Endodermal cell (in vitro differentiated cells): Measurements from ENCODE around the gene NDNF. TPM values are rescaled to one million over a fixed set of nuclear protein-coding genes. Genes with fewer than 3 reads are reported as not detected.

Experiments used
- DNase-seq: peaks from one replicate; pipeline ENCODE4 v3.0.0-alpha.2; 2017
- H3K27ac ChIP-seq: 2 replicates; pipeline ENCODE4 v1.5.1; 2013; ENCODE audit warnings: mild to moderate bottlenecking, low read depth, low read length, moderate library complexity
- H3K27me3 ChIP-seq: 2 replicates; pipeline ENCODE4 v1.6.1; 2013; ENCODE audit warnings: mild to moderate bottlenecking, low read length, moderate library complexity; ENCODE audit not compliant: insufficient read depth, control insufficient read depth, poor library complexity, severe bottlenecking
- H3K36me3 ChIP-seq: 2 replicates; pipeline ENCODE4 v1.7.0; 2013; ENCODE audit warnings: mild to moderate bottlenecking, low read length, moderate library complexity; ENCODE audit not compliant: control insufficient read depth, insufficient read depth
- H3K4me1 ChIP-seq: one replicate; pipeline ENCODE4 v1.7.0; 2013; ENCODE audit warnings: low read length; ENCODE audit not compliant: control insufficient read depth, insufficient read depth
- H3K4me3 ChIP-seq: 2 replicates; pipeline ENCODE4 v1.5.1; 2013; ENCODE audit warnings: mild to moderate bottlenecking, low read length, moderate library complexity
- H3K9ac ChIP-seq: 2 replicates; pipeline ENCODE4 v1.6.1; 2013; ENCODE audit warnings: mild to moderate bottlenecking, low read length, moderate library complexity; ENCODE audit not compliant: poor library complexity, severe bottlenecking; ENCODE audit errors: extremely low read depth
- H3K9me3 ChIP-seq: 2 replicates; pipeline ENCODE4 v1.6.1; 2013; ENCODE audit warnings: mild to moderate bottlenecking, low read length, moderate library complexity; ENCODE audit not compliant: control insufficient read depth
- H3K27ac Mint-ChIP-seq: 2 replicates; pipeline ENCODE4 v1.8.0; 2020; ENCODE audit warnings: mixed read lengths
- H3K27me3 Mint-ChIP-seq: 2 replicates; pipeline ENCODE4 v1.8.0; 2021; ENCODE audit warnings: mild to moderate bottlenecking, mixed read lengths; ENCODE audit not compliant: insufficient read depth
- H3K36me3 Mint-ChIP-seq: 2 replicates; pipeline ENCODE4 v1.8.0; 2020; ENCODE audit warnings: low read depth, mixed read lengths
- H3K4me1 Mint-ChIP-seq: 2 replicates; pipeline ENCODE4 v1.8.0; 2020; ENCODE audit warnings: mixed read lengths
- H3K4me3 Mint-ChIP-seq: 2 replicates; pipeline ENCODE4 v1.8.0; 2020; ENCODE audit warnings: mild to moderate bottlenecking, moderate library complexity, mixed read lengths
- H3K9me3 Mint-ChIP-seq: 2 replicates; pipeline ENCODE4 v1.8.0; 2020; ENCODE audit warnings: mild to moderate bottlenecking, mixed read lengths
- WGBS, 2 experiments: methylation state at CpG; one replicate each; pipeline versions ENCODE4 v1.1.5 to v1.1.7; 2013; ENCODE audit warnings: missing lambda C conversion rate in 2 of 2, mixed read lengths in 1 of 2; ENCODE audit not compliant: insufficient coverage in 1 of 2, insufficient read length in 1 of 2; 5-methylcytosine and 5-hydroxymethylcytosine counted together
- total RNA-seq, 2 donors: library from RNA; stranded (reverse); fragmentation: NEBNext Ultra II Directional in 1 of 2; extraction: Animal tissue kit (Norgen Biotek cat#: 25700) in 1 of 2; gene quantifications; 2 replicates in 1 of 2; 3 replicates in 1 of 2; pipeline ENCODE4 v1.2.1, GENCODE V29; 2021
- TF ChIP-seq, protein P1 (sequence below): fragments of 200-600 bp; sonication (generic); conservative IDR thresholded peaks from 2 replicates; pipeline ENCODE4 v1.5.0; 2021; ENCODE audit warnings: antibody characterized with exemption, mild to moderate bottlenecking

NDNF gene
- total RNA-seq, 2 donors from 2014 or later, result 2.4 to 3.6 TPM

- H3K36me3 ChIP-seq, result no peaks in the 10 kb centered on the region
- no peak overlapping the region for H3K4me3 Mint-ChIP-seq
These were observed 36.2 kb upstream of the NDNF start for GRCh38 chr4:121108557-121108956.

GRCh38 chr4:121107507-121107906 lies 35.2 kb upstream of the NDNF start:
- TF ChIP-seq, protein P1, sequence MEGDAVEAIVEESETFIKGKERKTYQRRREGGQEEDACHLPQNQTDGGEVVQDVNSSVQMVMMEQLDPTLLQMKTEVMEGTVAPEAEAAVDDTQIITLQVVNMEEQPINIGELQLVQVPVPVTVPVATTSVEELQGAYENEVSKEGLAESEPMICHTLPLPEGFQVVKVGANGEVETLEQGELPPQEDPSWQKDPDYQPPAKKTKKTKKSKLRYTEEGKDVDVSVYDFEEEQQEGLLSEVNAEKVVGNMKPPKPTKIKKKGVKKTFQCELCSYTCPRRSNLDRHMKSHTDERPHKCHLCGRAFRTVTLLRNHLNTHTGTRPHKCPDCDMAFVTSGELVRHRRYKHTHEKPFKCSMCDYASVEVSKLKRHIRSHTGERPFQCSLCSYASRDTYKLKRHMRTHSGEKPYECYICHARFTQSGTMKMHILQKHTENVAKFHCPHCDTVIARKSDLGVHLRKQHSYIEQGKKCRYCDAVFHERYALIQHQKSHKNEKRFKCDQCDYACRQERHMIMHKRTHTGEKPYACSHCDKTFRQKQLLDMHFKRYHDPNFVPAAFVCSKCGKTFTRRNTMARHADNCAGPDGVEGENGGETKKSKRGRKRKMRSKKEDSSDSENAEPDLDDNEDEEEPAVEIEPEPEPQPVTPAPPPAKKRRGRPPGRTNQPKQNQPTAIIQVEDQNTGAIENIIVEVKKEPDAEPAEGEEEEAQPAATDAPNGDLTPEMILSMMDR, result no peak
- DNase-seq, result no peak
- H3K4me3 ChIP-seq, result no peak overlapping the region

More at GRCh38 chr4:121108557-121108956, 36.2 kb upstream of the NDNF start:
- TF ChIP-seq, protein P1, result no peak
- no peaks in the 10 kb centered on the region for H3K27me3 ChIP-seq
- Mint-ChIP-seq H3K27ac (no peak overlapping the region), H3K36me3 (no peaks in the 10 kb centered on the region), H3K4me1 (no peaks in the 10 kb centered on the region), H3K9me3 (no peaks in the 10 kb centered on the region), H3K27me3 (no peaks in the 10 kb centered on the region)
- no peaks in the 10 kb centered on the region for H3K4me1 ChIP-seq
- no peak overlapping the region for H3K27ac ChIP-seq
- DNase-seq, result no peak
- no peak overlapping the region for H3K9ac ChIP-seq
- no peaks in the 10 kb centered on the region for H3K9me3 ChIP-seq
- 97 to 100% methylated on average over 2 of the region's 2 CpGs for WGBS, 2 experiments
- H3K4me3 ChIP-seq, result no peak overlapping the region

DNA sequence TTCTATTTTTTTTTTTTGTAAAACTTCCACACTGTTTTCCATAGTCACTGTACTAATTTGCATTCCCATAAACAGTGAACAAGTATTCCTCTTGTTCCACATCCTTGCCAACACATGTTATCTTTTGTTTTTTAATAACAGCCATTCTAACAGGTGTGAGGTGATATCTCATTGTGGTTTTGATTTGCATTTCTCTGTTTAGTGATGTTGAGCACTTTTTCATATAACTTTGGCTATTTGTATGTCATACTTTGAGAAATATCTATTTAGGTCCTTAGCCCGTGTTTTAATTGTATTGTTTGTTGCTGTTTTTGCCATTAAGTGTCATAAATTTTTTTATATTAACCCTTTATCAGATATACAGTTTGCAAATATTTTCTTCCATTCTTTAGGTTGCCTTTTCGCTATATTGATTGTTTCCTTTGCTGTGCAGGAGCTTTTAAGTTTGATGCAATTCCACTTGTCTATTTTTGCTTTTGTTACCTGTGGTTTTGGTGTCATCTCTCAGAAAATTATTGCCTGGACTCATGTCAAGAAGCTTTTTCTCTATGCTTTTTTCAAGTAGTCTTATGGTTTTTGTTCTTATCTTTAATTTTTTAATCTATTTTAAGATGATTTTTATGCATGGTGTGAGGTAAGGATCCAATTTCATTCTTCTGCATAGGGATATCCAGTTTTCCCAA lies 27.9 kb upstream of the NDNF start:
- 85% methylated on average over 2 of the region's 2 CpGs; no CpG with 5 or more reads in 1 of the 2 experiments for WGBS, 2 experiments
- no peaks in the 10 kb centered on the region for H3K4me1 Mint-ChIP-seq
- no peaks in the 10 kb centered on the region for H3K27me3 Mint-ChIP-seq
- no peaks in the 10 kb centered on the region for H3K27me3 ChIP-seq
- no peaks in the 10 kb centered on the region for H3K4me1 ChIP-seq
- no peak overlapping the region for H3K9ac ChIP-seq
- no peak overlapping the region for H3K27ac Mint-ChIP-seq
- no peak overlapping the region for H3K4me3 ChIP-seq
- H3K27ac ChIP-seq, result no peak overlapping the region
- H3K36me3 ChIP-seq, result no peaks in the 10 kb centered on the region
- H3K9me3 ChIP-seq, result no peaks in the 10 kb centered on the region
- TF ChIP-seq, protein P1, result no peak
- no peaks in the 10 kb centered on the region for H3K9me3 Mint-ChIP-seq
- DNase-seq, result no peak
- H3K4me3 Mint-ChIP-seq, result no peak overlapping the region
- H3K36me3 Mint-ChIP-seq, result no peaks in the 10 kb centered on the region

More at GRCh38 chr4:121107507-121107906, 35.2 kb upstream of the NDNF start:
- Histone ChIP-seq H3K4me1 (no peaks in the 10 kb centered on the region), H3K36me3 (no peaks in the 10 kb centered on the region), H3K27me3 (no peaks in the 10 kb centered on the region), H3K9ac (no peak overlapping the region), H3K9me3 (no peaks in the 10 kb centered on the region), H3K27ac (no peak overlapping the region)
- no peaks in the 10 kb centered on the region for H3K36me3 Mint-ChIP-seq
- H3K9me3 Mint-ChIP-seq, result no peaks in the 10 kb centered on the region
- WGBS, 2 experiments, result 92 to 98% methylated on average over 4 of the region's 4 CpGs
- no peaks in the 10 kb centered on the region for H3K27me3 Mint-ChIP-seq
- H3K4me1 Mint-ChIP-seq, result no peaks in the 10 kb centered on the region
- no peak overlapping the region for H3K27ac Mint-ChIP-seq
- H3K4me3 Mint-ChIP-seq, result no peak overlapping the region
